ENCODE data around the gene FSTL5.

- TF ChIP-seq CTCF (IDR thresholded peaks at IDR 0.05), result no peak
- no peak for TF ChIP-seq ZFX (IDR thresholded peaks at IDR 0.05; ENCODE audit: borderline replicate concordance)
Measured at GRCh38 chr4:161457906-161458305, 705.9 kb downstream of the FSTL5 start.
